Mononuclear cell (primary cell): Measurements from ENCODE around the gene PTPRN2. TPM values are rescaled to one million over a fixed set of nuclear protein-coding genes. Genes with fewer than 3 reads are reported as not detected.
"Not testable (repeated sequence)": the region's sequence is repeated elsewhere in the genome, so short reads cannot be mapped to it uniquely, and the experiment has no call there.

Experiments
- H3K27me3 ChIP-seq: 2 replicates; pipeline ENCODE4 v1.6.0; 2011; ENCODE audit warnings: low read length, control low read depth; ENCODE audit not compliant: insufficient read depth
- H3K4me1 ChIP-seq: 2 replicates; pipeline ENCODE4 v1.5.1; 2011; ENCODE audit warnings: mild to moderate bottlenecking, low read length, control low read depth; ENCODE audit not compliant: insufficient read depth
- H3K4me3 ChIP-seq: 2 replicates; pipeline ENCODE4 v1.5.1; 2011; ENCODE audit warnings: mild to moderate bottlenecking, low read length, moderate library complexity
- H3K9me3 ChIP-seq: 2 replicates; pipeline ENCODE4 v1.5.1; 2011; ENCODE audit warnings: low read depth, mild to moderate bottlenecking, control low read depth, low read length
- total RNA-seq: library from RNA; depleted of rRNA; stranded (reverse); fragments of >200 nt; gene quantifications from one replicate; pipeline ENCODE4 v1.2.3, GENCODE V29; 2012

PTPRN2 gene
- total RNA-seq, 1 donor = 0.31 TPM

DNA sequence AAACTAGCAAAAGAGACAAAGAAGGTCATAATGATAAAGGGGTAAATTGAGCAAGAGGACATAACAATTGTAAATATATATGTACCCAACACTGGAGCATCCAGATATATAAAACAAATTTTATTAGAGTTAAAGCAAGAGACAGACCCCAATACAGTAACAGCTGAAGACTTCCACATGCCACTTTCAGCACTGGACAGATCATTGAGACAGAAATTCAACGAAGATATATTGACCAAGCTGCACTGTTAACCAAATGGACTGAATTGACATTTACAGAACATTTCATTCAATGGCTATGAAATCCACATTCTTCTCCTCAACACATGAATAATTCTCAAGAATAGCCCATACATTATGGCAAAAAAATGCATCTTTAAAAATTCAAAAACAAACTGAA lies 378.2 kb downstream of the PTPRN2 start:
- no peaks in the 10 kb centered on the region for H3K27me3 ChIP-seq
- no peak overlapping the region for H3K4me3 ChIP-seq
- no peaks in the 10 kb centered on the region for H3K4me1 ChIP-seq
- no peaks in the 10 kb centered on the region for H3K9me3 ChIP-seq

DNA sequence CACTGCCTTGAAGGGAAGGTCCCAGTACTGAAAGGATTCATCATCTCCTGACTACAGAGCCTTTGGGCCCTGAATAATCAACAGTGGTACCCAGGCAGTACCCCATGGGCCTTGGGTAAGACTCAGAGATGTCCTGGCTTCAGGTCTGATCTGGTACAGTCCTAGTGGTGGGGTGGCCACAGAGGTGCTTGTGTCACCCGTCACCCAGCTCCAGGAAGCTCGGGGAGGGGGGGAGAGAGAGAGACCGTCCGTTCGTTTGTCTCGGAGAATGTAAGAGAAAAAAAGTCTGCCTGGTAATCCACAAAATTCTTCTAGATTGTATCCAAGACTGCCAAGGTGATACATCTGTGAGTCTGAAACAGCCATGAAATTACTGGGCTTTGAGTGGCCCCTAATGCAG lies 381.3 kb downstream of the PTPRN2 start:
- H3K4me1 ChIP-seq = no peaks in the 10 kb centered on the region
- H3K9me3 ChIP-seq = no peaks in the 10 kb centered on the region
- no peaks in the 10 kb centered on the region for H3K27me3 ChIP-seq
- H3K4me3 ChIP-seq = no peak overlapping the region

GRCh38 chr7:158204453-158204852 lies 383.2 kb downstream of the PTPRN2 start:
- Histone ChIP-seq H3K4me3 (no peak overlapping the region), H3K4me1 (no peaks in the 10 kb centered on the region), H3K9me3 (no peaks in the 10 kb centered on the region), H3K27me3 (no peaks in the 10 kb centered on the region)

DNA sequence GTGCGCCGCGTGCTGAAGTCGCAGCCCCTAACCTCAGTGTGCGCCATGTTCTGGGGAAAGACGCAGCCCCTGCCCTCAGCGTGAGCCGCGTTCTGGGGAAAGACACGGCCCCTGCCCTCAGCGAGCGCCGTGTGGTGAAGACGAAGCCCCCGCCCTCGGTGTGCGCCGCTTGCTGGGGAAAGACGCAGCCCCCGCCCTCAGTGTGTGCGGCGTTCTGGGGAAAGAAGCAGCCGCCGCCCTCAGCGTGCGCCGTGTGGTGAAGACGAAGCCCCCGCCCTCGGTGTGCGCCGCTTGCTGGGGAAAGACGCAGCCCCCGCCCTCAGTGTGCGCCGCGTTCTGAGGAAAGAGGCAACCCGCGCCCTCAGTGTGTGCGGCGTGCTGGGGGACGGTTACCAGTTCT lies 383.7 kb downstream of the PTPRN2 start:
- H3K4me3 ChIP-seq, H3K27me3 ChIP-seq, H3K4me1 ChIP-seq, H3K9me3 ChIP-seq: not testable (repeated sequence)

- H3K4me1 ChIP-seq = no peaks in the 10 kb centered on the region
- no peaks in the 10 kb centered on the region for H3K27me3 ChIP-seq
- H3K9me3 ChIP-seq = no peaks in the 10 kb centered on the region
- H3K4me3 ChIP-seq = no peak overlapping the region
These were observed 393.2 kb downstream of the PTPRN2 start for GRCh38 chr7:158194365-158194900.

- H3K27me3 ChIP-seq = no peaks in the 10 kb centered on the region
- H3K4me1 ChIP-seq = no peaks in the 10 kb centered on the region
- no peak overlapping the region for H3K4me3 ChIP-seq
- H3K9me3 ChIP-seq = no peaks in the 10 kb centered on the region
These were observed 394.2 kb downstream of the PTPRN2 start for GRCh38 chr7:158193446-158193845.

DNA sequence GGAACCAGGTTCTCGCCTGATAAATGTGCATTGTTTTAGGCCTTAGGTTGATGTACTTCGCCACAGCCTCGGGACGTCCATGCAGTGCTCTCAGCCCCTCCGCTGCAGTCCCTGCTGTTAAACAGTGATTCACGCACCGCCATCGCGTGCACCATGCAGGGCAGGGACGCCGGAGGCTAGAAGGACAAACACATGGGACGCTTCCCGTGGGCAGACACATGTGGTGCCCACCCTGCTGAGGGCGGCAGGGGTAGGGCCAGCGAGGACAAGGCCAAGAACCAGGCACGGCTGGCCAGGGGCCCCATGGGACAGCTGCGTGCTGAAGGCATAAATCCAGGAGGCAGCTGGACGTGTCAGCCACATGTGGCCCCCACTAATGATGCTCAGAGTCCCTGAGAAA lies 394.7 kb downstream of the PTPRN2 start:
- Histone ChIP-seq H3K9me3 (no peaks in the 10 kb centered on the region), H3K27me3 (no peaks in the 10 kb centered on the region), H3K4me1 (no peaks in the 10 kb centered on the region), H3K4me3 (no peak overlapping the region)

DNA sequence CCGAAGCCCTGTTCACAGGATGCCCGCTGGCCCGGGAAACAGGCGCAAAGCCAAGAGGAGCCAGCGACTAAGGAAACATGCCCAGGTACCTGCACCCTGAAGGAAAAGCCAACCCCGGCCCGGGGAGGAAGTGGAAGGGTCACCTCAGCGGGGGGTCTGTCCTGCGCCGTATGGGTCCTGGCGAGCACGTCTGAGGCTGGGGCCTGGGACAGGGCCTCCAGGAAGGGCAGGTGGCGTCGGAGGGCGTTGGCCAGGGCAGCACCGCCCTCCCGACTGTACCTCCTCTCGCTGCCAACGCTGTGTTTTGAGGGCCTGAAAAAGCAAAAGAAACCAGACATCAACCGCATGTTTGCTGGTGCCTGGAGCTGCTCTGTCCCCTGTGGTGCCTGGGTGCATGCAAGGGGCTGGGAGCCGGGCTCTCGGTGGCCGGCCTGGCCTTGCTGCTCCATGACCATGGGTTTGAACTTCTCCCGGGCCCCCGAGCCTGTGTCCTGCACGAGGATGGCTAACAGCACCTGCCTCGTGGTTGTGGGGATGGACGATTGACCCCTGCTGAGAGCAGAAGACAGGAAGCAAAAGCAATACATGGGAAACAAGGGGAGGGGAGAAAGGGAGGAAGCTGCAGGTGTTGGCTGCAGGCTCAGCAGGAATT lies 395.3 kb downstream of the PTPRN2 start:
- H3K27me3 ChIP-seq = no peaks in the 10 kb centered on the region
- H3K4me1 ChIP-seq = no peaks in the 10 kb centered on the region
- no peak overlapping the region for H3K4me3 ChIP-seq
- H3K9me3 ChIP-seq = no peaks in the 10 kb centered on the region

DNA sequence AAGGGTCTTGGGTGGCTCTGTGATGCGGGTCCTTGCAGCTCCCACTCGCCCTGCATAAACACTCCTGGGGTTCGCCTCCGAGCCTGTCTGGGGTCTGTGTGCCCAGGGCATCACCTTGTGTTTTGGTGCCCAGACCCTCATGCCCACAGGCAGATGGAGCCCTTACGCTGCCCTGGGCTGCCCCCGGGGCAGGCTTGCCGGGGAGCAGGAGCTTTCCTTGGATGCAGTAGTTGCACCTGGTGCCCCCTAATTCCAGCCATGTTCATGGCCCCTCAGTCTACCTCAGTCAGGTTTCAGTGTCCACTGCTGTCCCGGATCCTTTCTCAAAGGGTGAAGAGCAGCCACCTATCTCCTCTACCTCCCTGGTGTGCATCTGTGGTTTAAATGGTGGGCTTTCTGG lies 396.0 kb downstream of the PTPRN2 start:
- Histone ChIP-seq H3K4me1 (no peaks in the 10 kb centered on the region), H3K9me3 (no peaks in the 10 kb centered on the region), H3K4me3 (no peak overlapping the region), H3K27me3 (no peaks in the 10 kb centered on the region)

DNA sequence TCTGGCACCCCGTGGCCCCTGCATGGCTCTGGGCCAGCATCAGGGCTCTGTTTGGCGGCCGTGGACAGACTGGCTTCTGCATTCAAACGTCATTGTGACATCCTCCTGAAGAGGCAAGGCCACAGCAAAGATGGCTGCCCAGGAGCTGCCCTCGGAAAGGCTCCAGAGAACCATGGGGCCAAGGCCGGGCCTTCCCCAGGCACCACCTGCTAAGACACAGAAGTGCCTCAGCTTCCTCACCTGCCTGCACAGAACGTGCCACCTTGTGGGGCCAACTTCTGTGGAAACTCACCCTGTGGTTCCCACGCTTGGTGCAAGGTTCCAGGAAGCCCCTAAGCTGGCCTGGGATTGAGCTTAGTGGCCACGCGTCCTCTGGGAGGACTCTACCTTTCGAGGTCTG lies 396.9 kb downstream of the PTPRN2 start:
- Histone ChIP-seq H3K4me1 (no peaks in the 10 kb centered on the region), H3K4me3 (no peak overlapping the region), H3K9me3 (no peaks in the 10 kb centered on the region), H3K27me3 (no peaks in the 10 kb centered on the region)

GRCh38 chr7:158188676-158189075 lies 398.9 kb downstream of the PTPRN2 start:
- Histone ChIP-seq H3K27me3 (no peaks in the 10 kb centered on the region), H3K9me3 (no peaks in the 10 kb centered on the region), H3K4me1 (no peaks in the 10 kb centered on the region), H3K4me3 (no peak overlapping the region)

- Histone ChIP-seq H3K9me3 (no peaks in the 10 kb centered on the region), H3K4me3 (no peak overlapping the region), H3K4me1 (no peaks in the 10 kb centered on the region), H3K27me3 (no peaks in the 10 kb centered on the region)
These were observed 400.0 kb downstream of the PTPRN2 start for GRCh38 chr7:158187694-158187994.

GRCh38 chr7:158186864-158187693 lies 400.5 kb downstream of the PTPRN2 start:
- no peaks in the 10 kb centered on the region for H3K9me3 ChIP-seq
- H3K4me1 ChIP-seq = no peaks in the 10 kb centered on the region
- H3K27me3 ChIP-seq = no peaks in the 10 kb centered on the region
- no peak overlapping the region for H3K4me3 ChIP-seq

GRCh38 chr7:158186406-158186805 lies 401.2 kb downstream of the PTPRN2 start:
- no peaks in the 10 kb centered on the region for H3K9me3 ChIP-seq
- H3K27me3 ChIP-seq = no peaks in the 10 kb centered on the region

GRCh38 chr7:158185653-158186052 lies 402.0 kb downstream of the PTPRN2 start:
- no peaks in the 10 kb centered on the region for H3K27me3 ChIP-seq
- no peaks in the 10 kb centered on the region for H3K9me3 ChIP-seq
- no peaks in the 10 kb centered on the region for H3K4me1 ChIP-seq
- no peak overlapping the region for H3K4me3 ChIP-seq

More at GRCh38 chr7:158186406-158186805, 401.2 kb downstream of the PTPRN2 start:
- Histone ChIP-seq H3K4me3 (no peak overlapping the region), H3K4me1 (no peaks in the 10 kb centered on the region)

GRCh38 chr7:158183431-158183830 lies 404.2 kb downstream of the PTPRN2 start:
- Histone ChIP-seq H3K4me3 (no peak overlapping the region), H3K9me3 (no peaks in the 10 kb centered on the region), H3K27me3 (no peaks in the 10 kb centered on the region), H3K4me1 (no peaks in the 10 kb centered on the region)
